CD4-positive, alpha-beta T cell treated with Interleukin-6 at 100 ng/mL for 8 hours (primary cell): ENCODE data around the gene MED16.
"Not testable (repeated sequence)": the region's sequence is repeated elsewhere in the genome, so short reads cannot be mapped to it uniquely, and the experiment has no call there.

Experiments
- DNase-seq: peaks from one replicate; pipeline ENCODE4 v3.0.0-alpha.2; 2020; ENCODE audit warnings: mixed read lengths, low spot score

MED16 gene

GRCh38 chr19:827710-828321 is 65.2 kb downstream of the MED16 start, which contains the start of gene AZU1:
TSS of gene AZU1 (plus strand) at chr19:827837. CDS start at chr19:827847, 10 bp downstream.
- no peak for DNase-seq

DNA sequence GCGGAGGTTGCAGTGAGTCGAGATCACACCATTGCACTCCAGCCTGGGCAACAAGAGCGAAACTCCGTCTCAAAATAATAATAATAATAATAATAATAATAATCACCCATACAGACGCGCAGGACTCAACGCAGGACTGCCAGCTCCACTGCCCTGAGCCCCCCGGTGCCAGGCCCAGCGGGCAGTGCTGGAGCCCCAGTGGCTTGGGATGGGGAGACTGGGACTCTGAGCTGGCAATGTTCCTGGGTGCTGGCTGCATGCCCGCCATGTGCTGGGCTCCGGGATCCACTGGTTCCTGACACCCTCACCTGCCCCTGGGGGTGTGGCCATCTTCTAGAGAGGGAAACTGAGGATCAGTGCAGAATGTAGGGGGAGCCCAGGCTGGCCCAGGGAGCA is 65.7 kb downstream of the MED16 start:
- DNase-seq, result no peak

DNA sequence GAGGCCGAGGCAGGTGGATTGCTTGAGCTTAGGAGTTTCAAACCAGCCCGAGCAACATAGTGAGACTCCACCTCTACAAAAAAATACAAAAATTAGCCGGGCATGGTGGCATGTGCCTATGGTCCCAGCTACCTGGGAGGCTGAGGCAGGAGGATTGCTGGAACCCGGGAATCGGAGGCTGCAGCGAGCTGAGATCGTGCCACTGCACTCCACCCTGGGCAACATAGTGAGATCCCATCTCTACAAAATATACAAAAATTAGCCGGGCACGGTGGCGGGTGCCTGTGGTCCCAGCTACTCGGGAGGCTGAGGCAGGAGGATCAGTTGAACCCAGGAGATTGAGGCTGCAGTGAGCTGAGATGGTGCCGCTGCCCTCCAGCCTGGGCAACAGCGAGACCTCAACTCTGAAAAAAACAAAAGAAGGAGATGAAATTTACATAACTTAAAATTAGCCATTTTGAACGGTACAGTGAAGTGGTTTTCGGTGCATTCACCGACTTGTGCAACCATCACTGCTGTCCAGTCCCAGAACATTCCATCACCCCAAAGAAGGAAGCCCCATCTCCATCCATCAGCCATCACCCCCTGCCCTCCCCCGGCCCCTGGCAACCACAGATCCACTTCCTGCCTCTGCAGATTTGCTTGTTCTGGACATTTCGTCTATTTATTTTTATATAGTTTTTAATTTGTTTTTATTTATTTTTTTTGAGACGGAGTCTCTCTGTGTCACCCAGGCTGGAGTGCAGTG is 66.9 kb downstream of the MED16 start:
- DNase-seq, result no peak

- DNase-seq, result no peak
These were observed 68.1 kb downstream of the MED16 start for GRCh38 chr19:824885-825284.

DNA sequence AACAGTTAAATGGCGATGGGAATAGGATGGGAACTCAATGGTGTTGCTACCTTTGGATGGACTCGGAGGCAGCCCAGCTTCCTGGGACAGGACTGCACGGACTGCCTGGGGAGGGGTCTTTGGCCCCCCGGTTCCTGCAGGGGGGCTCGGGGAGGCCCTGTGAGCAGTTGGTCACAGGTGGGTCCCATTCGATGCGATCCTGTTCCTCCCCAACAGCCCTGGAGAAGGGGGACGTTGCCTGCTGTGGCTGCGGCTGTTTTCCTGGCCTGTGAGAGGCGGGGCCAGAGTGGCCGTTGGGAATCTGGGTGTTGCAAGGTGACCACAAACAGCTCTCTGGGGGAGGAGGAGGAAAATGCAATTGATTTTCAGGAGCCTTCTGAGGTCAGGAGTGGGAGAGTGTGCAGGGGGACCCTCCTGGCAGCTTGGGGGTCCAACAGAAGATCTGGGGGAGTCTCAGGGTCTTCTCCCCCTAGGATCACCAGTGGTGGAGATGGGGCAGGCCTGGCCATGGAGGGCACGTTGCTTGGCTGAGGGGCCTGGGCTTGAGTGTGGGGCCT is 69.3 kb downstream of the MED16 start:
- DNase-seq, result no peak

DNA sequence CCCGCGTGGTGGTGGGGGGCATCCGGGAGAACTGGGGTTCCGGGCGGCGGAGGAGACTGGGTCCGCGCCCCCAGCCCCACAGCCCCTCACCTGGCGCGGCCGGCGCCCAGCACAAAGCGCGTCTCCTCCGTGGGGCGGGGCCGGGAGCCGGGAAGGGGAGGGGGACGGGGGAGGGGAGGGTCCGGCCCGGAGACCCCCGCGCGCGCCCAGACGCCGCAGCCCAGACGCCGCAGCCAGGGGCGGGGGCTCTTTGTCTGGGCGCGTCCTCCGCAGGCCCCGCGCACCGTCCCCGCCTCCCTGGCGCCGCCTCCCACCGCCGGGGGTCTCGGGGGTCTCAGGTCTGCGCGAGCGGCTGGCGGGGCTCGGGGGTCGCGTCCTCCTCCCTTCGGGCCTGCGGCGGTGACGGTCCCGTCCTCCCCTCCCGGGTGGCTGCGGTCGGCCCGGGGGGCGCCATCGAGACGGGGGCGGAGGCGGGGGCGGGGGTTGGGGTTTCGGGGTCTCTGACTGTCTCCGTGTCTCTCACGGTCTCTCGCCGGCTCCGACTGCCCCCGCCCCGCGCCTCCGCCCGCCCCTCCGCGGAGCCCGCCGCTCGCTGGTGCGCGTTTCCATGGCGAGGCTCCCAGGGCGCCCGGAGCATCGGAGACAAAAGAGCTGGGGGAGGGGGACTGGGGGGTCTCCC is 71.0 kb downstream of the MED16 start, which contains the start of gene PLPPR3:
Gene PLPPR3, minus strand, starts transcription at position 131 of the 679 bp plus-strand sequence. CDS start 396 bp downstream, outside the sequence.
- DNase-seq, result no peak

GRCh38 chr19:821231-821824 is 71.7 kb downstream of the MED16 start:
- DNase-seq, result no peak

DNA sequence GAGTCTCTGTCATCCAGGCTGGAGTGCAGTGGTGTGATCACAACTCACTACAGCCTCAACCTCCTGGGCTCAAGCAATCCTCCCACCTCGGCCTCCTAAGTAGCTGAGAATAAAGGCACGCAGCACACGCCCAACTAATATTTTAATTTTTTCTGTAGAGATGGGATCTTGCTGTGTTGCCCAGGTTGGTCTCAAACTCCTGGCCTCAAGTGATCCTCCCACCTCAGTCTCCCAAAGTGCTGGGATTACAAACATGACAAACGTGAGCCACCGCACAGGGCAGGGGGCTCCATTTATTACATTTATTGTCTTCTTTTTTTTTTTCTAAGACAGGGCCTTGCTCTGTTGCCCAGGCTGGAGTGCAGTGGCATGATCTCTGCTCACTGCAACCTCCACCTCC is 72.8 kb downstream of the MED16 start:
- not testable (repeated sequence) for DNase-seq
